Measurements from ENCODE around the gene NTN4.

DNA sequence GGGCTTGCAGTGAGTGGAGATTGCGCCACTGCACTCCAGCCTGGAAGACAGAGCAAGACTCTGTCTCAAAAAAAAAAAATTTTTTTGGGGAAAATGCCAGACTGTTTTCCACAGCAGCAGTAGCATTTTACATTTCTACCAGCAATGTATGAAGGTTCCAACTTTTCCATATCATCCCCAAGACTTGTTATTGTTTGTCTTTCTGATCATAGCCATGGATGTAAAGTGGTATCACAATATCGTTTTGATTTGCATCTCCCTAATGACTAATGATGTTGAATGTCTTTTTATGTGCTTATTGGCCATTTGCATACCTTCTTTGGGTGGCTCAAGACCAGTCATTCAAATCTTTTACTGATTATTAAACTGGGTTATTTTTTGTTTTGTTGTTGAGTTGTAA lies 63.7 kb downstream of the NTN4 start:
- TF ChIP-seq, protein P1, sequence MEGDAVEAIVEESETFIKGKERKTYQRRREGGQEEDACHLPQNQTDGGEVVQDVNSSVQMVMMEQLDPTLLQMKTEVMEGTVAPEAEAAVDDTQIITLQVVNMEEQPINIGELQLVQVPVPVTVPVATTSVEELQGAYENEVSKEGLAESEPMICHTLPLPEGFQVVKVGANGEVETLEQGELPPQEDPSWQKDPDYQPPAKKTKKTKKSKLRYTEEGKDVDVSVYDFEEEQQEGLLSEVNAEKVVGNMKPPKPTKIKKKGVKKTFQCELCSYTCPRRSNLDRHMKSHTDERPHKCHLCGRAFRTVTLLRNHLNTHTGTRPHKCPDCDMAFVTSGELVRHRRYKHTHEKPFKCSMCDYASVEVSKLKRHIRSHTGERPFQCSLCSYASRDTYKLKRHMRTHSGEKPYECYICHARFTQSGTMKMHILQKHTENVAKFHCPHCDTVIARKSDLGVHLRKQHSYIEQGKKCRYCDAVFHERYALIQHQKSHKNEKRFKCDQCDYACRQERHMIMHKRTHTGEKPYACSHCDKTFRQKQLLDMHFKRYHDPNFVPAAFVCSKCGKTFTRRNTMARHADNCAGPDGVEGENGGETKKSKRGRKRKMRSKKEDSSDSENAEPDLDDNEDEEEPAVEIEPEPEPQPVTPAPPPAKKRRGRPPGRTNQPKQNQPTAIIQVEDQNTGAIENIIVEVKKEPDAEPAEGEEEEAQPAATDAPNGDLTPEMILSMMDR (IDR thresholded peaks at IDR 0.05), result no peak
- no peak for TF ChIP-seq POLR2A (IDR thresholded peaks at IDR 0.05)
